WTC11 (cell line): ENCODE results near the gene KCMF1. TPM values are rescaled to one million over a fixed set of nuclear protein-coding genes. Genes with fewer than 3 reads are reported as not detected.
A peak's percentile ranks its signal among the peaks of the same experiment; 100 is the strongest.

ENCODE experiments used
- ATAC-seq: fragments of 200-7000 bp; cut with Tn5 transposase; 2 replicates; pipeline ENCODE4 v1.10.0; 2021; ENCODE audit warnings: mild to moderate bottlenecking, moderate library complexity
- CTCF ChIA-PET: fragments of 300-600 bp; sonication (Branson Sonifier 250); formaldehyde crosslinking; loops from one replicate; lab custom pipeline; 2021; ENCODE audit warnings: antibody characterized with exemption; lab: Charles Lee
- POLR2A ChIA-PET: fragments of 350-600 bp; sonication (Branson Sonifier 250); formaldehyde crosslinking; loops from one replicate; lab custom pipeline; 2021; ENCODE audit warnings: antibody characterized with exemption; lab: Charles Lee
- DNase-seq: peaks from one replicate; pipeline ENCODE4 v3.0.0; 2021; ENCODE audit warnings: low spot score
- H3K27ac Mint-ChIP-seq: 2 replicates; pipeline ENCODE4 v1.8.0; 2021; ENCODE audit warnings: mixed read lengths
- H3K27me3 Mint-ChIP-seq: 2 replicates; pipeline ENCODE4 v1.8.0; 2021; ENCODE audit warnings: low read depth, mild to moderate bottlenecking, moderate library complexity, mixed read lengths
- H3K36me3 Mint-ChIP-seq: 2 replicates; pipeline ENCODE4 v1.8.0; 2021; ENCODE audit warnings: mixed read lengths
- H3K4me1 Mint-ChIP-seq: 2 replicates; pipeline ENCODE4 v1.8.0; 2022; ENCODE audit warnings: mixed read lengths
- H3K4me3 Mint-ChIP-seq: 2 replicates; pipeline ENCODE4 v1.8.0; 2021; ENCODE audit warnings: mild to moderate bottlenecking, moderate library complexity, mixed read lengths
- H3K9me3 Mint-ChIP-seq: 2 replicates; pipeline ENCODE4 v1.8.0; 2021; ENCODE audit warnings: mixed read lengths
- EMX1 ChIP-seq: fragments of 250-450 bp; sonication (Bioruptor Pico); IDR thresholded peaks from 2 replicates; pipeline ENCODE4 v1.8.0; 2021; ENCODE audit warnings: mild to moderate bottlenecking
- FOXK1 ChIP-seq: sonication (generic); formaldehyde crosslinking; IDR thresholded peaks from 2 replicates; pipeline ENCODE4 v1.8.0; 2022; ENCODE audit warnings: mild to moderate bottlenecking, moderate library complexity, missing genetic modification reagents
- HMGA2 ChIP-seq: fragments of 250-450 bp; sonication (Bioruptor Pico); IDR thresholded peaks from 2 replicates; pipeline ENCODE4 v1.4.0; 2021; ENCODE audit warnings: mild to moderate bottlenecking, moderate library complexity
- IRF2 ChIP-seq: sonication (generic); formaldehyde crosslinking; IDR thresholded peaks from 2 replicates; pipeline ENCODE4 v1.8.0; 2022; ENCODE audit warnings: low read depth, missing genetic modification reagents, borderline replicate concordance
- MYBL2 ChIP-seq: sonication (generic); formaldehyde crosslinking; IDR thresholded peaks from 2 replicates; pipeline ENCODE4 v1.8.1; 2023; ENCODE audit warnings: mild to moderate bottlenecking, moderate library complexity, missing genetic modification reagents
- NFE2L1 ChIP-seq: sonication (generic); formaldehyde crosslinking; IDR thresholded peaks from 2 replicates; pipeline ENCODE4 v1.8.1; 2023; ENCODE audit warnings: missing genetic modification reagents
- NR1H2 ChIP-seq: sonication (generic); formaldehyde crosslinking; IDR thresholded peaks from 2 replicates; pipeline ENCODE4 v1.9.0; 2021; ENCODE audit warnings: mild to moderate bottlenecking, moderate library complexity, missing genetic modification reagents
- SOX15 ChIP-seq: fragments of 250-450 bp; sonication (Bioruptor Pico); IDR thresholded peaks from 2 replicates; pipeline ENCODE4 v1.9.0; 2021; ENCODE audit warnings: mild to moderate bottlenecking
- STAT6 ChIP-seq: sonication (generic); formaldehyde crosslinking; conservative IDR thresholded peaks from 2 replicates; pipeline ENCODE4 v1.8.1; 2023; ENCODE audit warnings: mild to moderate bottlenecking, low read depth, missing genetic modification reagents, moderate library complexity
- TEAD1 ChIP-seq: sonication (generic); formaldehyde crosslinking; IDR thresholded peaks from 2 replicates; pipeline ENCODE4 v1.8.0; 2022; ENCODE audit warnings: mild to moderate bottlenecking, missing genetic modification reagents
- TEAD4 ChIP-seq: sonication (generic); formaldehyde crosslinking; IDR thresholded peaks from 2 replicates; pipeline ENCODE4 v1.8.0; 2022; ENCODE audit warnings: mild to moderate bottlenecking, missing genetic modification reagents
- TP53 ChIP-seq: sonication (generic); formaldehyde crosslinking; IDR thresholded peaks from 2 replicates; pipeline ENCODE4 v1.8.1; 2023; ENCODE audit warnings: mild to moderate bottlenecking, missing genetic modification reagents
- USF2 ChIP-seq: sonication (generic); formaldehyde crosslinking; IDR thresholded peaks from 2 replicates; pipeline ENCODE4 v1.8.1; 2023; ENCODE audit warnings: mild to moderate bottlenecking, missing genetic modification reagents, moderate library complexity
- ZNF138 ChIP-seq: sonication (generic); formaldehyde crosslinking; conservative IDR thresholded peaks from 2 replicates; pipeline ENCODE4 v1.8.1; 2022; ENCODE audit warnings: mild to moderate bottlenecking, moderate library complexity, missing genetic modification reagents
- ZNF263 ChIP-seq: sonication (generic); formaldehyde crosslinking; IDR thresholded peaks from 2 replicates; pipeline ENCODE4 v1.8.1; 2022; ENCODE audit warnings: low read depth, mild to moderate bottlenecking, moderate library complexity, missing genetic modification reagents
- ZNF317 ChIP-seq: sonication (generic); formaldehyde crosslinking; IDR thresholded peaks from 2 replicates; pipeline ENCODE4 v1.8.1; 2023; ENCODE audit warnings: low read depth, mild to moderate bottlenecking, moderate library complexity, missing genetic modification reagents, borderline replicate concordance
- total RNA-seq: library from RNA; stranded (reverse); gene quantifications from 3 replicates; pipeline ENCODE4 v1.2.3, GENCODE V29; 2021
- TF ChIP-seq, protein P1 (sequence below): sonication (generic); formaldehyde crosslinking; IDR thresholded peaks from 2 replicates; pipeline ENCODE4 v1.8.1; 2022; ENCODE audit warnings: low read depth, mild to moderate bottlenecking, moderate library complexity, missing genetic modification reagents, borderline replicate concordance
- TF ChIP-seq, protein P2 (sequence below): sonication (generic); formaldehyde crosslinking; IDR thresholded peaks from 2 replicates; pipeline ENCODE4 v1.8.0; 2023; ENCODE audit warnings: mild to moderate bottlenecking, missing genetic modification reagents
- TF ChIP-seq, protein P3 (sequence below): sonication (generic); formaldehyde crosslinking; IDR thresholded peaks from 2 replicates; pipeline ENCODE4 v1.8.1; 2022; ENCODE audit warnings: mild to moderate bottlenecking, moderate library complexity, missing genetic modification reagents
- TF ChIP-seq, protein P4 (sequence below): sonication (generic); formaldehyde crosslinking; IDR thresholded peaks from 2 replicates; pipeline ENCODE4 v1.8.1; 2022; ENCODE audit warnings: missing genetic modification reagents, borderline replicate concordance
- TF ChIP-seq, protein P5 (sequence below): sonication (generic); formaldehyde crosslinking; IDR thresholded peaks from 2 replicates; pipeline ENCODE4 v1.8.1; 2023; ENCODE audit warnings: mild to moderate bottlenecking, missing genetic modification reagents
- TF ChIP-seq, protein P6 (sequence below): sonication (generic); formaldehyde crosslinking; IDR thresholded peaks from 2 replicates; pipeline ENCODE4 v1.8.0; 2022; ENCODE audit warnings: mild to moderate bottlenecking, missing genetic modification reagents

Gene KCMF1
- total RNA-seq, 1 experiment from 2014 or later, result 117 TPM

GRCh38 chr2:85049236-85049635 lies 78.3 kb downstream of the KCMF1 start (continued):
- TF ChIP-seq, protein P1, sequence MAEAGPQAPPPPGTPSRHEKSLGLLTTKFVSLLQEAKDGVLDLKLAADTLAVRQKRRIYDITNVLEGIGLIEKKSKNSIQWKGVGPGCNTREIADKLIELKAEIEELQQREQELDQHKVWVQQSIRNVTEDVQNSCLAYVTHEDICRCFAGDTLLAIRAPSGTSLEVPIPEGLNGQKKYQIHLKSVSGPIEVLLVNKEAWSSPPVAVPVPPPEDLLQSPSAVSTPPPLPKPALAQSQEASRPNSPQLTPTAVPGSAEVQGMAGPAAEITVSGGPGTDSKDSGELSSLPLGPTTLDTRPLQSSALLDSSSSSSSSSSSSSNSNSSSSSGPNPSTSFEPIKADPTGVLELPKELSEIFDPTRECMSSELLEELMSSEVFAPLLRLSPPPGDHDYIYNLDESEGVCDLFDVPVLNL (CRISPR knock-in tag), result no peak
- TF ChIP-seq ZNF317 (CRISPR knock-in tag), result no peak
- TF ChIP-seq, all 79 proteins: peak for 0

GRCh38 chr2:85053802-85054201 lies 82.8 kb downstream of the KCMF1 start:
- peaks cover 38% of the 10 kb centered on the region for H3K4me1 Mint-ChIP-seq
- H3K27me3 Mint-ChIP-seq, result no peaks in the 10 kb centered on the region
- ATAC-seq, result peak; percentile 9; the same call in 1 of the 2 replicates
- H3K36me3 Mint-ChIP-seq, result peaks cover 27% of the 10 kb centered on the region
- DNase-seq, result no peak
- H3K27ac Mint-ChIP-seq, result no peak overlapping the region
- no peaks in the 10 kb centered on the region for H3K9me3 Mint-ChIP-seq
- no peak for TF ChIP-seq FOXK1 (CRISPR knock-in tag)
- TF ChIP-seq TEAD1 (CRISPR knock-in tag), result no peak
- TF ChIP-seq, protein P2, sequence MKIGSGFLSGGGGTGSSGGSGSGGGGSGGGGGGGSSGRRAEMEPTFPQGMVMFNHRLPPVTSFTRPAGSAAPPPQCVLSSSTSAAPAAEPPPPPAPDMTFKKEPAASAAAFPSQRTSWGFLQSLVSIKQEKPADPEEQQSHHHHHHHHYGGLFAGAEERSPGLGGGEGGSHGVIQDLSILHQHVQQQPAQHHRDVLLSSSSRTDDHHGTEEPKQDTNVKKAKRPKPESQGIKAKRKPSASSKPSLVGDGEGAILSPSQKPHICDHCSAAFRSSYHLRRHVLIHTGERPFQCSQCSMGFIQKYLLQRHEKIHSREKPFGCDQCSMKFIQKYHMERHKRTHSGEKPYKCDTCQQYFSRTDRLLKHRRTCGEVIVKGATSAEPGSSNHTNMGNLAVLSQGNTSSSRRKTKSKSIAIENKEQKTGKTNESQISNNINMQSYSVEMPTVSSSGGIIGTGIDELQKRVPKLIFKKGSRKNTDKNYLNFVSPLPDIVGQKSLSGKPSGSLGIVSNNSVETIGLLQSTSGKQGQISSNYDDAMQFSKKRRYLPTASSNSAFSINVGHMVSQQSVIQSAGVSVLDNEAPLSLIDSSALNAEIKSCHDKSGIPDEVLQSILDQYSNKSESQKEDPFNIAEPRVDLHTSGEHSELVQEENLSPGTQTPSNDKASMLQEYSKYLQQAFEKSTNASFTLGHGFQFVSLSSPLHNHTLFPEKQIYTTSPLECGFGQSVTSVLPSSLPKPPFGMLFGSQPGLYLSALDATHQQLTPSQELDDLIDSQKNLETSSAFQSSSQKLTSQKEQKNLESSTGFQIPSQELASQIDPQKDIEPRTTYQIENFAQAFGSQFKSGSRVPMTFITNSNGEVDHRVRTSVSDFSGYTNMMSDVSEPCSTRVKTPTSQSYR (CRISPR knock-in tag), result no peak
- TF ChIP-seq, protein P3, sequence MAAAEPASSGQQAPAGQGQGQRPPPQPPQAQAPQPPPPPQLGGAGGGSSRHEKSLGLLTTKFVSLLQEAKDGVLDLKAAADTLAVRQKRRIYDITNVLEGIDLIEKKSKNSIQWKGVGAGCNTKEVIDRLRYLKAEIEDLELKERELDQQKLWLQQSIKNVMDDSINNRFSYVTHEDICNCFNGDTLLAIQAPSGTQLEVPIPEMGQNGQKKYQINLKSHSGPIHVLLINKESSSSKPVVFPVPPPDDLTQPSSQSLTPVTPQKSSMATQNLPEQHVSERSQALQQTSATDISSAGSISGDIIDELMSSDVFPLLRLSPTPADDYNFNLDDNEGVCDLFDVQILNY, result no peak
- TF ChIP-seq USF2 (CRISPR knock-in tag), result no peak
- TF ChIP-seq SOX15 (CRISPR knock-in tag), result no peak
- TF ChIP-seq, protein P4, sequence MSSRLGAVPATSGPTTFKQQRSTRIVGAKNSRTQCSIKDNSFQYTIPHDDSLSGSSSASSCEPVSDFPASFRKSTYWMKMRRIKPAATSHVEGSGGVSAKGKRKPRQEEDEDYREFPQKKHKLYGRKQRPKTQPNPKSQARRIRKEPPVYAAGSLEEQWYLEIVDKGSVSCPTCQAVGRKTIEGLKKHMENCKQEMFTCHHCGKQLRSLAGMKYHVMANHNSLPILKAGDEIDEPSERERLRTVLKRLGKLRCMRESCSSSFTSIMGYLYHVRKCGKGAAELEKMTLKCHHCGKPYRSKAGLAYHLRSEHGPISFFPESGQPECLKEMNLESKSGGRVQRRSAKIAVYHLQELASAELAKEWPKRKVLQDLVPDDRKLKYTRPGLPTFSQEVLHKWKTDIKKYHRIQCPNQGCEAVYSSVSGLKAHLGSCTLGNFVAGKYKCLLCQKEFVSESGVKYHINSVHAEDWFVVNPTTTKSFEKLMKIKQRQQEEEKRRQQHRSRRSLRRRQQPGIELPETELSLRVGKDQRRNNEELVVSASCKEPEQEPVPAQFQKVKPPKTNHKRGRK (CRISPR knock-in tag), result no peak
- no peak for TF ChIP-seq STAT6 (CRISPR knock-in tag)
- TF ChIP-seq TEAD4, result no peak
- TF ChIP-seq, protein P5, sequence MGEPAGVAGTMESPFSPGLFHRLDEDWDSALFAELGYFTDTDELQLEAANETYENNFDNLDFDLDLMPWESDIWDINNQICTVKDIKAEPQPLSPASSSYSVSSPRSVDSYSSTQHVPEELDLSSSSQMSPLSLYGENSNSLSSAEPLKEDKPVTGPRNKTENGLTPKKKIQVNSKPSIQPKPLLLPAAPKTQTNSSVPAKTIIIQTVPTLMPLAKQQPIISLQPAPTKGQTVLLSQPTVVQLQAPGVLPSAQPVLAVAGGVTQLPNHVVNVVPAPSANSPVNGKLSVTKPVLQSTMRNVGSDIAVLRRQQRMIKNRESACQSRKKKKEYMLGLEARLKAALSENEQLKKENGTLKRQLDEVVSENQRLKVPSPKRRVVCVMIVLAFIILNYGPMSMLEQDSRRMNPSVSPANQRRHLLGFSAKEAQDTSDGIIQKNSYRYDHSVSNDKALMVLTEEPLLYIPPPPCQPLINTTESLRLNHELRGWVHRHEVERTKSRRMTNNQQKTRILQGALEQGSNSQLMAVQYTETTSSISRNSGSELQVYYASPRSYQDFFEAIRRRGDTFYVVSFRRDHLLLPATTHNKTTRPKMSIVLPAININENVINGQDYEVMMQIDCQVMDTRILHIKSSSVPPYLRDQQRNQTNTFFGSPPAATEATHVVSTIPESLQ, result no peak
- TF ChIP-seq IRF2, result no peak
- no peak for TF ChIP-seq ZNF263 (CRISPR knock-in tag)
- TF ChIP-seq TP53, result no peak
- TF ChIP-seq ZNF138 (CRISPR knock-in tag), result no peak
- TF ChIP-seq MYBL2 (CRISPR knock-in tag), result no peak
- TF ChIP-seq NFE2L1 (CRISPR knock-in tag), result no peak
- no peak for TF ChIP-seq EMX1
- TF ChIP-seq HMGA2 (CRISPR knock-in tag), result no peak
- TF ChIP-seq NR1H2, result no peak
- TF ChIP-seq, protein P6, sequence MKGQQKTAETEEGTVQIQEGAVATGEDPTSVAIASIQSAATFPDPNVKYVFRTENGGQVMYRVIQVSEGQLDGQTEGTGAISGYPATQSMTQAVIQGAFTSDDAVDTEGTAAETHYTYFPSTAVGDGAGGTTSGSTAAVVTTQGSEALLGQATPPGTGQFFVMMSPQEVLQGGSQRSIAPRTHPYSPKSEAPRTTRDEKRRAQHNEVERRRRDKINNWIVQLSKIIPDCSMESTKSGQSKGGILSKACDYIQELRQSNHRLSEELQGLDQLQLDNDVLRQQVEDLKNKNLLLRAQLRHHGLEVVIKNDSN (CRISPR knock-in tag), result no peak
- TF ChIP-seq, all 79 proteins: peak for 0
- ChIA-PET POLR2A (interaction anchor here (0.8 to 1.3 kb wide), 3 partner anchors 36 to 244 kb away, joined by 3 read pairs; partner anchors contain the start of gene KCMF1), CTCF (interaction anchor here (0.6 to 2.9 kb wide), 5 partner anchors 10 to 247 kb away, joined by 3 to 10 read pairs (median 4); no protein-coding TSS in a partner anchor)
- H3K4me3 Mint-ChIP-seq, result no peak overlapping the region
